ENCODE measurements around the gene YAP1.

GRCh38 chr11:102157219-102157618 is 47.0 kb downstream of the YAP1 start:
- TF ChIP-seq CTCF (IDR thresholded peaks at IDR 0.05; ENCODE audit: poor library complexity) (no peak), EZH2 (IDR thresholded peaks at IDR 0.05; ENCODE audit: borderline replicate concordance) (no peak)
